Thyroid gland (tissue), 4 donors: ENCODE data around the gene MED8.

Experiments
- CTCF ChIP-seq, 6 experiments: fragments of 200-600 bp in 3 of 6; fragments of 450-650 bp in 3 of 6; sonication (generic) in 3 of 6; IDR thresholded peaks; one replicate each; pipeline ENCODE4 v1.5.1; 2016 to 2019; ENCODE audit warnings: antibody characterized with exemption in 6 of 6, mild to moderate bottlenecking in 2 of 6, inconsistent platforms in 1 of 6, moderate library complexity in 1 of 6
- POLR2A ChIP-seq, 2 donors: fragments of 450-650 bp; IDR thresholded peaks; one replicate each; pipeline ENCODE4 v1.6.1; 2017; ENCODE audit warnings: antibody characterized with exemption in 2 of 2, mild to moderate bottlenecking in 2 of 2, moderate library complexity in 1 of 2

GRCh38 chr1:43402089-43402865, 12.7 kb upstream of the MED8 start:
- TF ChIP-seq POLR2A (IDR thresholded peaks at IDR 0.05) (no peak), CTCF (IDR thresholded peaks at IDR 0.05) (no peak)
